B cell (primary cell): ENCODE results near the gene CLECL1. TPM values are rescaled to one million over a fixed set of nuclear protein-coding genes. Genes with fewer than 3 reads are reported as not detected.

ENCODE experiments used
- ATAC-seq: fragments of 200-7000 bp; cut with Tn5 transposase; one replicate; pipeline ENCODE4 v1.10.0; 2021; ENCODE audit warnings: low read depth, mild to moderate bottlenecking, moderate number of reproducible peaks, moderate library complexity
- CTCF ChIA-PET: fragments of 350-600 bp; sonication (Branson Sonifier 250); formaldehyde crosslinking; loops from one replicate; lab custom pipeline; 2021; ENCODE audit warnings: antibody characterized with exemption, inconsistent platforms; lab: Charles Lee
- POLR2A ChIA-PET: fragments of 350-600 bp; sonication (Branson Sonifier 250); formaldehyde crosslinking; loops from one replicate; lab custom pipeline; 2021; ENCODE audit warnings: antibody characterized with exemption; lab: Charles Lee
- DNase-seq: peaks from one replicate; pipeline ENCODE4 v3.0.0; 2013
- H2AFZ ChIP-seq: 2 replicates; pipeline ENCODE4 v1.6.1; 2012; ENCODE audit warnings: mild to moderate bottlenecking, low read depth, low read length; ENCODE audit not compliant: insufficient read depth, poor library complexity, severe bottlenecking
- H3K27ac ChIP-seq, 2 donors: 1 replicate in 1 of 2; 2 replicates in 1 of 2; pipeline ENCODE4 v1.5.1; 2012 to 2013; ENCODE audit warnings: low read length in 2 of 2, mild to moderate bottlenecking in 2 of 2, moderate library complexity in 1 of 2
- H3K27me3 ChIP-seq, 4 experiments: fragments of 200-600 bp in 1 of 4; sonication (generic) in 1 of 4; replicated peaks in 1 of 4; 1 replicate in 2 of 4; 2 replicates in 2 of 4; pipeline versions ENCODE4 v1.6.1 to v1.7.0; 2013 to 2016; ENCODE audit warnings: low read length in 3 of 4, mild to moderate bottlenecking in 2 of 4, mixed read lengths in 1 of 4, moderate library complexity in 1 of 4; ENCODE audit not compliant: insufficient read depth in 4 of 4, control insufficient read depth in 3 of 4; ENCODE audit errors: control extremely low read depth in 1 of 4
- H3K36me3 ChIP-seq, 2 experiments: replicated peaks in 1 of 2; 1 replicate in 1 of 2; 2 replicates in 1 of 2; pipeline versions ENCODE4 v1.6.1 to v1.7.1; 2013; ENCODE audit warnings: low read length in 1 of 2; ENCODE audit not compliant: insufficient read depth in 2 of 2, control insufficient read depth in 1 of 2; ENCODE audit errors: control extremely low read depth in 1 of 2, extremely low read depth in 1 of 2
- H3K4me1 ChIP-seq, 2 donors: fragments of 200-600 bp in 1 of 2; sonication (generic) in 1 of 2; 1 replicate in 1 of 2; 2 replicates in 1 of 2; pipeline versions ENCODE4 v1.5.1 to v1.6.1; 2013 to 2017; ENCODE audit warnings: low read length in 2 of 2; ENCODE audit not compliant: control insufficient read depth in 2 of 2, insufficient read depth in 2 of 2
- H3K4me2 ChIP-seq: replicated peaks from 2 replicates; pipeline ENCODE3; 2012; ENCODE audit warnings: mild to moderate bottlenecking, low read depth, low read length; ENCODE audit not compliant: poor library complexity, severe bottlenecking
- H3K4me3 ChIP-seq, 5 experiments: fragments of 200-600 bp in 1 of 5; sonication (generic) in 1 of 5; 1 replicate in 3 of 5; 2 replicates in 2 of 5; pipeline versions ENCODE4 v1.5.1 to v1.7.0; 2011 to 2016; ENCODE audit warnings: low read length in 4 of 5, mild to moderate bottlenecking in 4 of 5, low read depth in 2 of 5, control low read depth in 1 of 5, moderate library complexity in 1 of 5; ENCODE audit not compliant: insufficient read depth in 1 of 5; ENCODE audit errors: control extremely low read depth in 1 of 5, extremely low read depth in 1 of 5
- H3K79me2 ChIP-seq: fragments of 200-600 bp; sonication (generic); one replicate; pipeline ENCODE4 v1.6.0; 2016; ENCODE audit warnings: low read length; ENCODE audit not compliant: control insufficient read depth, insufficient read depth
- H3K9ac ChIP-seq: fragments of 200-600 bp; sonication (generic); 2 replicates; pipeline ENCODE4 v1.6.1; 2017; ENCODE audit warnings: mild to moderate bottlenecking, low read length, moderate library complexity
- H3K9me3 ChIP-seq, 3 donors: one replicate each; pipeline versions ENCODE4 v1.6.1 to v1.7.1; 2013; ENCODE audit warnings: low read length in 2 of 3; ENCODE audit not compliant: control insufficient read depth in 2 of 3, insufficient read depth in 1 of 3; ENCODE audit errors: control extremely low read depth in 1 of 3
- H4K20me1 ChIP-seq: 2 replicates; pipeline ENCODE4 v1.6.0; 2012; ENCODE audit warnings: mild to moderate bottlenecking, low read length; ENCODE audit not compliant: insufficient read depth, control insufficient read depth, poor library complexity, severe bottlenecking
- H3K27ac Mint-ChIP-seq: one replicate; pipeline ENCODE4 v1.8.0; 2021; ENCODE audit warnings: mixed read lengths
- H3K27me3 Mint-ChIP-seq: one replicate; pipeline ENCODE4 v1.8.0; 2021; ENCODE audit warnings: mixed read lengths
- H3K4me1 Mint-ChIP-seq: one replicate; pipeline ENCODE4 v1.8.0; 2021; ENCODE audit warnings: mixed read lengths
- H3K4me3 Mint-ChIP-seq: one replicate; pipeline ENCODE4 v1.8.0; 2021; ENCODE audit warnings: mixed read lengths
- H3K9me3 Mint-ChIP-seq: one replicate; pipeline ENCODE4 v1.8.0; 2022; ENCODE audit warnings: mixed read lengths; ENCODE audit not compliant: insufficient read depth
- CTCF ChIP-seq: fragments of 200-600 bp; IDR thresholded peaks from one replicate; pipeline ENCODE4 v1.8.0; 2022; ENCODE audit warnings: antibody characterized with exemption, mild to moderate bottlenecking
- EZH2 ChIP-seq: IDR thresholded peaks from 2 replicates; pipeline ENCODE4 v1.6.1; 2012; ENCODE audit warnings: borderline replicate concordance, low read depth, mild to moderate bottlenecking, moderate library complexity, low read length; ENCODE audit not compliant: insufficient read depth, poor library complexity, severe bottlenecking
- WGBS: methylation state at CpG from one replicate; pipeline ENCODE4 v1.1.5; 2013; ENCODE audit warnings: missing lambda C conversion rate; ENCODE audit not compliant: insufficient coverage; 5-methylcytosine and 5-hydroxymethylcytosine counted together
- intact Hi-C: fragments of 100-400 bp; cut with micrococcal nuclease; formaldehyde crosslinking; loops from one replicate; pipeline ENCODE4 v1.10.0; 2022
- polyA plus RNA-seq: library from polyadenylated mRNA; depleted of rRNA; stranded (reverse); fragments of >200 nt; gene quantifications from 2 replicates; pipeline ENCODE4 v1.2.3, GENCODE V29; 2012
- total RNA-seq, 2 donors: library from RNA; stranded (reverse); fragments of 120-200 nt in 1 of 2; gene quantifications; 1 replicate in 1 of 2; 2 replicates in 1 of 2; pipeline versions ENCODE4 v1.2.3 to v1.2.4, GENCODE V29; 2013 to 2022

Gene CLECL1
- total and polyA plus RNA-seq, 2 donors (not counting 1 experiment from before 2014, with no cell fraction given), result 30.7 to 51.4 TPM

- H4K20me1 ChIP-seq, result no peaks in the 10 kb centered on the region
- peaks cover 9% of the 10 kb centered on the region for H3K9me3 Mint-ChIP-seq
- DNase-seq (no peak), ATAC-seq (no peak)
- H3K4me2 ChIP-seq, result no peak overlapping the region
- H3K79me2 ChIP-seq, result peaks cover 10% of the 10 kb centered on the region
- H3K9me3 ChIP-seq, result peaks cover 0 to 4% (median 1%) of the 10 kb centered on the region in 3 donors
- H2AFZ ChIP-seq, result no peak overlapping the region
- peak overlapping the region; percentile 71 for H3K27ac Mint-ChIP-seq
- no peak overlapping the region for H3K4me3 Mint-ChIP-seq
- peaks cover 66% of the 10 kb centered on the region for H3K4me1 Mint-ChIP-seq
- H3K4me1 ChIP-seq, result peaks cover 37 to 42% of the 10 kb centered on the region in 2 donors
- ChIA-PET POLR2A (interaction anchor here (0.6 to 1.6 kb wide), 4 partner anchors 25 to 53 kb away, joined by 3 to 7 read pairs (median 4); partner anchors contain the start of gene CLEC2D), CTCF (interaction anchor here (0.6 to 3.9 kb wide), 7 partner anchors 11 to 67 kb away, joined by 3 to 25 read pairs (median 7); no protein-coding TSS in a partner anchor)
- H3K36me3 ChIP-seq, result peaks cover 1 to 7% of the 10 kb centered on the region in 2 experiments
- intact Hi-C loops, result no loop called here
- H3K27ac ChIP-seq, result peak overlapping the region in 1 of 2 donors; percentile 71
- WGBS, result 100% methylated on average over 1 of the region's 2 CpGs
- H3K27me3 Mint-ChIP-seq, result no peaks in the 10 kb centered on the region
- no peaks in the 10 kb centered on the region for H3K27me3 ChIP-seq
- TF ChIP-seq EZH2 (no peak), CTCF (no peak)
- H3K4me3 ChIP-seq, result no peak overlapping the region
- no peak overlapping the region for H3K9ac ChIP-seq
These were observed 32.3 kb downstream of the CLECL1 start for GRCh38 chr12:9700606-9700956.

GRCh38 chr12:9699898-9700605 is 32.8 kb downstream of the CLECL1 start:
- no peaks in the 10 kb centered on the region for H3K27me3 Mint-ChIP-seq
- Histone ChIP-seq H3K9ac (no peak overlapping the region), H3K27ac (peak overlapping the region in 1 of 2 donors; percentile 71), H3K4me2 (no peak overlapping the region), H3K79me2 (peaks cover 6% of the 10 kb centered on the region), H3K4me1 (peaks cover 38 to 42% of the 10 kb centered on the region in 2 donors), H3K9me3 (peaks cover 0 to 4% (median 1%) of the 10 kb centered on the region in 3 donors), H3K27me3 (no peaks in the 10 kb centered on the region), H2AFZ (no peak overlapping the region), H4K20me1 (no peaks in the 10 kb centered on the region), H3K36me3 (peaks cover 2 to 11% of the 10 kb centered on the region in 2 experiments), H3K4me3 (no peak overlapping the region)
- intact Hi-C loops, result loop anchor here (2.0 kb wide), 1 partner anchor 13 kb away; no protein-coding TSS in a partner anchor
- ChIA-PET CTCF (interaction anchor here (0.6 to 3.9 kb wide), 12 partner anchors 8 to 66 kb away, joined by 3 to 25 read pairs (median 4); no protein-coding TSS in a partner anchor), POLR2A (interaction anchor here (0.6 to 1.6 kb wide), 5 partner anchors 25 to 52 kb away, joined by 3 to 7 read pairs (median 3); partner anchors contain the start of gene CLEC2D)
- peaks cover 66% of the 10 kb centered on the region for H3K4me1 Mint-ChIP-seq
- no peak overlapping the region for H3K4me3 Mint-ChIP-seq
- DNase-seq (no peak), ATAC-seq (no peak)
- H3K9me3 Mint-ChIP-seq, result peaks cover 9% of the 10 kb centered on the region
- peak overlapping the region; percentile 71 for H3K27ac Mint-ChIP-seq
- TF ChIP-seq EZH2 (no peak), CTCF (no peak)
- WGBS, result no CpG with 5 or more reads among the region's 2 CpGs
